ENCODE measurements around the gene SKAP1.
"Not testable (repeated sequence)": the region's sequence is repeated elsewhere in the genome, so short reads cannot be mapped to it uniquely, and the experiment has no call there.

Gene SKAP1

DNA sequence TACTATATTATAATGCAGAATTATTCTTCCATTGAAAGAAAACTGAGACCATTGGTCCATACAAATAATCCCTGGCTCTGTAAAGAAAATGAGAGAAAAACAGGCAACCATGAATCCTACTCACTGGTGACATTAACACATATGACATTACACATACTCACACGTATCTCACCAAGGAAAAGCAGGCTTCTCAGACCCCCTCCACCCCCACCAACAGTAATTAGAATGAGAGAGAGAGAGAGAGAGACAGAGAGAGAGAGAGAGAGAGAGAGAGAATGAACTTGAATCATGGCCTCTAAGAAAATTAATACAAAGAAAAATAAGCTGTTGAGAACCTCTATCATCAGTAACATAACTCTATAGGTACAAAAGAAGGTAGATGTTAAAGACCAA, 190.4 kb downstream of the SKAP1 start:
- DNase-seq, result no peak

DNA sequence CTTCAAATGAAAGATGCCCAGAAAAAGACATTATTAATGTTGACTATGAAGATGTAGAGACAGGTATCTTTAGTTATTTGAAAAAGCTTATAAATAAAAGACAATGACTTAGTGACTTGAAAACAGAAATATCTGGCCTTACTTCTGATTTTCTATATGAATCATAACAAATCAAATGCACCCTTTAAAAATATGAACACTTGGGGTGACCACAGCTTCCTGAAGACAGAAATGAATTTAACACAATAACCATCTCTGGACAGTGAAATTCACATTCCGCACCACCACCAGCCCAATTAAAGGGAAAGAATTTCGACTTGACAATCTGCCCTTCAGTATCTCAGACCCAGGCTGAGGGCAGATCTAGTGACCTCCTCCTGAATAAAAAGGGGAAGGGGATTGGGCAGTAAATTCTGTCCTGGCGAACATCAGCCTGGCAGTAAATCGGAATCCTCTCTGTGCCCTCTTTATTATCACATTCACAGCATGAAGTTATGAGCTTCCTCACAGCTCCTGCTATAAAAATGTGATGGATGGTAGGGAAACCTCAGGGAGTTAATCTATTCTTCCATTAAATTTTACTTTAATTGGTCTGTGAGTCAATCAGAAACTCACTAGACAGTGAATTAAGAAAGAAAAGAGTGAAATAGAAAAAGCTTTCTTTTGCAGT, 190.9 kb downstream of the SKAP1 start:
- no peak for DNase-seq

DNA sequence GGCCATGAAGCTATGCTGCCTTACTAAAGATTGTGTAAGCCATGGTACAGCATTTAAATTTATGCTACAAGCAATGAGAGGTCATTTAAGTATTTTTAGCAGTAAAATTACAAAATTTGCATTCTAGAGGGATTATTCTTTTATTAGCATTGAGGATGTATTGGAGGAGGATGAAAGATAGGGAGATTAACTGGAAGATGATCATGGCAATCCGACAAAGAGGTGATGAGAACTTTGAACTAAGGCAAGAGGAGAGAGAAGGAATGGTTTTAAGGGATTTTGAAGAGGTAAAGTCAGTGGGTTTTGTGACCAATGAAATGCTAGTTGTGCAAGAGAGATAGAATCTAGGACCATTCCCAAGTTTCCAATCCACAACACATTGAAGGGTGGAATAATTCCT, 192.6 kb downstream of the SKAP1 start:
- DNase-seq, result no peak

DNA sequence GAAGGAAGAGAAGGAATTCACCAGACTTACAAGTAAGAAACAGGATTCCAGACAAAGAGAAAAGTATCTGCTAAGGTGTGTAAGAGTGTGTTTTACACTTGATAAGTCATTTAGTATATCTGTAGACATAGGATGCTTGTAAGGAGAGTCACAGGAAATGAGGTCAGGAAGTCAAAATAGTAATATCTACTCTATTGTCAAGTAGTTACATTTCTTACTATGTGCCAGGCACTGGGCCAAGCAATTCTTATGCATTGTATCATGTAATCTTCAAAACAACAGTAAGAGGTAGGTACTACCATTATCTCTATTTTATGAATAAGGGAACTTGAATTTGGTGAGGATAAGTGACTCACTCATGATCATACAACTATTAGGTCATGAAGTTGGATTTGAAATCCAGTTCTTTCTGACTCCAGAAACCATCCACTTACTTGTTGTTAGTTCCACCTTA, 193.3 kb downstream of the SKAP1 start:
- no peak for DNase-seq

DNA sequence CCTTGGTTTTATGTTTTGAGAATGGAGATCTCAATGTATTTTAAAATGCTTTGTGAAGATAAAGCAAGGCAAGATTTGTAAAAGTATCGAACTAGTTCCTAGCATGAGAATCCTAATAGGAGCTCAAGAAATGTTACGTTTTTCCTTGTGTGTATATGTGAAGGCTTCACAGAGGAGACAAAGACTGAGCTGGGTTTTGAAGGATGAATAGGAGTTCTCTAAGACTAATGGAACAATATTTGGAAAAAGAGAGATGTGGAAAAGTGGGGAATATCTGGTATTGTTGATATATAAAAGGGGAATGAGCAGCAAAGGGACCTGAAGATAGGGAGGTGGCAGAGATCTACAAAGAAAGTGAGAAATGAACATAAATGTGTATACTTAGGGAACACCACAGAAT, 195.1 kb downstream of the SKAP1 start:
- no peak for DNase-seq

DNA sequence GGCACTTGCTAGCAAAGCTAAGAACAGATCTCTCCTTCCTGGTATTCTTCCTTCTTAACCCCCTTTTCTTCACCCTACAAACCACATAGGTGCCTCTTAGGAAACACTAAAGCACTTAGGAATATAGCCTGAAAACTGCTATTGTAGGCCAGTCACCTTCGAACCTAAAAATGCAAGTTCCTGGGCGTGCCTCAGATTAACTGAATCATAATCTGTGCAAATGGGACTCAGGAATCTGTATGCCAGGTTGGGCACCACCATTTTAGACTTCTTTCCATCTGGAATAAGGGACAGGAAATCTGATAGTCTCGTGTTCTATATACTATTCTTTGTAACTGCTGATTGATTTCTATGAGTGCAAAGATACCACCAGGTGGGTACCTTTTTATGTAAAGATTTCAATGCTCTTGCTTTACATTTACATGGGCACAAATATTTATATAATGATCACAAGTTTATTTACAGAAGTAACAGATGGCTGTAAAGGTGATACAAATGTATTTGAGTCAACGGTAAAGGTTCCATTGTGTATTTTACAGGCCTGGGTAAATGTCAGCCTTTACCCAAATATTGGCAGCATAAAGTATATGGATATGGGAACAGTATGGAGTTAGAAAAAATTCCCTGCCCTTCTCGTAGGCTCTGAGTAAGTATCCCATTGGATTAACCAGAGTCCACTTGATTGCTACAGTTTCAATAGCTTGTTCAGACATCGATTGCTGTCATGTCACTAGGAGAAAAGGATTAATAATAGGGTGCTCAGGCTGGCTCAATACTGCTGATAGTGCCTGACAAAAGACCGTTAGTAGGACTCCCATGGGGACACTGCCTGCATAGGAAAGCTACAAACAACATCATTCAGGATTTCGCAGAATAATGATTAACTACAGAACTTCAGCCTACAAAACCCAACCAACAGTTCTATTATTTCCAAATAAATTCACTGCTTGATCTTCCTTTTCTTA, 197.7 kb downstream of the SKAP1 start:
- no peak for DNase-seq

DNA sequence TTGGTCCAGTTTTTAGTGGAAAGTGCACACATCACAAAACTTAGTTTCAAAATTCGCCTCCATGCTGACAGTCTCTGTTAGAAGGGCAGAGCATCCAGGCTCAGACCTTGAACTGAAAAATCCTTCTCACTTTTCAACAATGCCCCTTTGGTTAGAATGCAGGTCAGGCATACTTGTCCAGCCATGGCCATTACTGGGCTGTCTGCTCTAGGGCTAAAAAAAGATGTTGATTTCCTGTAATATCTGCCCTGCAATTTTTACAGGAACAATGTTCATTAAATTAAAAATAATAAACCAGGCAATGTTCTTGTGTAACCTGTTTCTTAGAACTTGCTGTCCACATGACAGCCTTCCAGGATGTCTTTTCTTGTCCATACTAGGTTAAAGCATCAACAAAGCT, 200.1 kb downstream of the SKAP1 start:
- no peak for DNase-seq

DNA sequence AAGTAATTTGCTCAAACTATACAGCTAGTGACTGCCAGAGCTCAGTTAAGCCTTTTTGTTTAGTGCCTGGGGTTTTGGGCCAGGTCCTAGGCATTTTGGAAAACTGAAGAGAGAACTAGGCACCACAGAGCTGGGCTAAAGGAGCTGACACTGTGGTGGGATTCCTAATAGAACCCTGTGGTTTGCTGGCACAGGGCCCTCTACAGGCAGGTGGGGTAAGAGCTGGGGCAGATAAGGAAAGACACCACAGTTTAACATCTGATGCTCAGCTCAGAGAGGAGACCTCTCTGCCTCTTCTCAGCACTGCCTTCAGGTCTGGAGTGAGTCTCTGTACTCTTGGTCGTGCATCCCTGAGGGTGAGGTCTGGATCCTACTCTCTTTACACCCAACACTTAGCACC, 201.3 kb downstream of the SKAP1 start:
- DNase-seq, result no peak

DNA sequence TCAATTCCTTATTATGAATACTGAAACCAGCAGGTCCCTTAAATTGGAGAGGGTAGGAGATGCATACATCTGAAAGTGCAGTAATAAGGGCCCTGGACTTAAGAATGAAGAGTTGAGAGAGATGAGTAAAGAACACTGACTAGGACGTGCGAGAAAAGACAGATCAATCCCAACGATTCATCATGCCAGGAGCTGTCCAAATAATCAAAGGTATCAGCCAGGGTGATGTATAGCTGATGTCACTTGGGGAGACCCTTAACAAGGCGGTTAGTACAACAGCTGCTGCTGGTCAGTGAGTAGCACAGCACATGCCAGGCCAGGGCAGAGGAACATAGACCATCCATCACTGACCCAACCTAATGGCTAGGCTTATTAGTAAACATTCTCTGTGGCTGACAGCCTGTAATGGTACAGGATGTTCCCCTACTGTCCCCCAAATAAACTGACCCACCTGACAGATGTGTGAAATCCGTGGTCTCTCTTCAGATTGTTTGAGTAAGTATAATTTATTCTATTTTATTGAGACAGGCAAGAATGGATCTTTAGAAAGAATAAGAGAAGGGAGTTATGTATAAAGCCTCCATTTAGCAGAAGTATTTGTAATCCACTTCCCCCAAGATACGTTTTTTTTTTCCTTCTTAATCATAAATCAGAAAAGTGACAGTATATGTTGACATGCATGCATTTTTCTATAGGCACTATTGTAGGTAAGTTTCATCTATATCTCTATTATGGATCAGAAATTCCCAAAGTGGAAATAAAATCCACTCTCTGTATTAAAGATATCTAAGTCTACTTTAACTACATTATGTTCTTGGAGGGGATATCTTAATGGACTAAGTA, 204.1 kb downstream of the SKAP1 start:
- no peak for DNase-seq

DNA sequence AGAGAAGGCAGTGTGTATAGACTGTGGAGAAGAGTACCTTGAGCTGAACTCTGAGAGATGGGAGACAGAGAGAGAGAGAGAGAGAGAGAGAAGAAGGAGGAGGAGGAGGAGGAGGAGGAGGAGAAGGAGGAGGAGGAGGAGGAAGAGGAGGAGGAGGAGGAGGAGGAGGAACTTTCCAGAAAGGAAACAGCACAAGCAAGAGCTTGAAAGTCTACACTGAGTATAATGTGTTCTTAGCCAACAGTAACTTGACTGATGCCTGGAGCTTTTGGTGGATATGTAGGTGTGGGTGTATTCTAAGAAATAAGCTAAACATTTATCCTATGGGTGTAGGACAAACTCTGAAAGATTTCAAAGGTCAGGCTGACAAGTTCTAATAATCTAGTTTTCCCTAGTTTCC, 206.1 kb downstream of the SKAP1 start:
- no peak for DNase-seq

DNA sequence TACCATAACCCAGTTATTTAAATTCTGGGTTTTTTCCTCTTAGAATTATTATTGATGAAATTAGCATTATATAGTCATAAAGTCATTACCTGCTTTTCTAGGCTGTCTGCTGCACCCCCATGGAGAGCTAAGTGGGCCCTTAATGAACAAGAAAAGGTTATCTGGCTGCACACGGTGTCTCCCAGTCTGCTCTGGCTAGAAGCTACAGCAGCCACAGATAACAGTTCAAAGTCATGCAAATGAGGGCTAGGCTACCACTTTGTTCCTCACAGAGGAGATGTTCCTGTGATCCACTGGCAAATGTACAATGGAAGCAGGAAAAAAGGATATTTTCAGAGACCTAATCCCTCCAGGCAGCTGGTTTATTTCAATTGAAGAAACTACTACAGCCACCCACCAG, 210.4 kb downstream of the SKAP1 start:
- no peak for DNase-seq

DNA sequence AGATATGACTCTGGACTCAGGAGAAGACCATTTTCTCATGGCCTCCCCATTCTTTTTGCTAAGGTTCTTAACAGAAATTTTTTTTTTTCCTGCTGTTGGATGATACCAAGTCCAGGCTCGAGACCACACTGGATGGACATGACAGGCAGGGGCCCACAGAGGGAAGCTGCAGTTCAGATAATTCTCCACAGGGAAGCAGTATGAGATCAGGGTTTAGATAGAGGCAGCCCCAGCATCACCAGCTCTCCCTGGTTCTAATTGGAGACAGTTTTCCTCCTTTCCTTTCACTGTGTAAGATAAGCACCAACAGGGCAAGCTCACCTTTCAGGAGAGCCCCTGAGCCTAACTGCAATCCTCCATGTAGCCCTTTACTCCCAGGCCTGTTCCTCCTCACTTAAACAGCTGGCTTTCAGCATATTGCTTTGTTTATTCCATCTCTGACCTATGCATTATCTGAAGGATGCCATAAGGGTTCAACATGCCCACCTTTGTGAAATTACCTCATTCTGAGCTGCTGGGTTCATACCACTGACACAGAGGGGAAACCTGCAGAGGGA, 214.4 kb downstream of the SKAP1 start:
- no peak for DNase-seq

DNA sequence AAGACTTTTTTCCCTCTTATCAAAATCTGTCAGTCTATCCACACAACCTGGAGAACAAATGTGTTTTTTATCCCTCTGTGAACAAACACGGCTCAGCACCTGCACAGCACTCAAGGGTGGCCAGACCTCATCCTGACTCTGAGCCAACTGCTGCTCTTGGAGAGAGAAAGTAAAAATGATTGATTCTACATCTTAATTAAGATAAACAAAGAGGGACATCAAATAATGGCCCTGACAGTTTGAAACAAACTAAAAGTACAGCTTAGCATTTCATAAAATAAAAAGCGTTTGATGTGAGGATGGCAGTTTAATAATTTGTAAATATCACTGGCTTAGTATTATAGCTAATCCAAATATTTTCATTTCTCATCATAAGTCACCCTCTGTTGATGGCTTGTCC, 216.2 kb downstream of the SKAP1 start:
- no peak for DNase-seq

DNA sequence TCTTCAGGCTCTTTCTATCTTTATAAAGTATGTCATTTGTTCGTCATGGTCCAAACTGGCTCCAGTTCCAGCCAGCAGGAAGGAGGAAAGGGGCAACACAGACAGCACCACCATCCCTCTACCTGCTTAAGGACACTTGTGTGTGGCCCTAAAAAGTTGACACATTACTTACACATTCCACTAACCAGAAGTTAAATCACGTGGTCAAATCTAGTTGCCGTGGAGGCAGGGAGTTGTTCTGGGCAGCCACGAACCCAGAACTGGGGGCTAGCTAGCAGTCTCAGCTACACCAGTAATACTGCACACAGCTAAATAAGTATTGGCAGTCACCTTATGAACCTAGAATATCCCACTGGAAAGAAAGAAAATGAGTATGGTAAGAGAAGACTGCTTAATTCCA, 218.2 kb downstream of the SKAP1 start:
- DNase-seq, result no peak

DNA sequence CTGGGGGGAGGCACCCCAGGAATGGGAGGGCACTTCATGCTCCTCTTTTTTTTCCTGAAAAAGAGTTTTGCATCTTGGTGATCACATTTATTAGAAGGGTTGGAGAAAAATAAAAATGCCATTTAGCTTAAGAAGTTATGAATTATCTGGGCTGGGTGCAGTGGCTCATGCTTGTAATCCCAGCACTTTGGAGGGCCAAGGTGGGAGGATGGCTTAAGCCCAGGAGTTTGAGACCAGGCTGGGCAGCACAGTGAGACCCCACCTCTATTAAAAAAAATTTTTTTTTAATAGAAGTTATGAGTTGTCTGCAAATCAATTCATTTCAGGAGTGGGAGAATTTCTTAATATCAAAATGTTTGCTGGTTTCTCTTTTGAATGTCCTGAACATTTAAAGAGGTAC, 219.0 kb downstream of the SKAP1 start:
- DNase-seq, result no peak

DNA sequence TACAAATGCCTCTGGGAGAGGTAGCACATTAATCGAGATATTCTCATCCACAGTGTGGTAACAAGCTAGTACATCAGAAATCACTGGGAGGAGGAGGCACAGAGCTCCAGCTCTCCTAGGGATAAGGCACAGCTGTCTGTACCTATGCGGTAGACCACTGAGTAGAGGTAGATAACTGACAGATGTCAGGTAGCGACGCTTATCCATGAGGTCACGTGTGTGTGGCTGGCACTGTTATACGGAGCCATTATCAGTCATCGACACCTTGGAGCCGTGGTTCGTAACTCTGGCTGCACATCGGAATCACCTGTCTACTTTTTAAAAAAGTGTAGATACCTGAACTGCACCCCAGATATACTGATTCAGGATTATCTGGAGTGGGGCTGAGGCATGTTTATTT, 220.0 kb downstream of the SKAP1 start:
- DNase-seq, result no peak

DNA sequence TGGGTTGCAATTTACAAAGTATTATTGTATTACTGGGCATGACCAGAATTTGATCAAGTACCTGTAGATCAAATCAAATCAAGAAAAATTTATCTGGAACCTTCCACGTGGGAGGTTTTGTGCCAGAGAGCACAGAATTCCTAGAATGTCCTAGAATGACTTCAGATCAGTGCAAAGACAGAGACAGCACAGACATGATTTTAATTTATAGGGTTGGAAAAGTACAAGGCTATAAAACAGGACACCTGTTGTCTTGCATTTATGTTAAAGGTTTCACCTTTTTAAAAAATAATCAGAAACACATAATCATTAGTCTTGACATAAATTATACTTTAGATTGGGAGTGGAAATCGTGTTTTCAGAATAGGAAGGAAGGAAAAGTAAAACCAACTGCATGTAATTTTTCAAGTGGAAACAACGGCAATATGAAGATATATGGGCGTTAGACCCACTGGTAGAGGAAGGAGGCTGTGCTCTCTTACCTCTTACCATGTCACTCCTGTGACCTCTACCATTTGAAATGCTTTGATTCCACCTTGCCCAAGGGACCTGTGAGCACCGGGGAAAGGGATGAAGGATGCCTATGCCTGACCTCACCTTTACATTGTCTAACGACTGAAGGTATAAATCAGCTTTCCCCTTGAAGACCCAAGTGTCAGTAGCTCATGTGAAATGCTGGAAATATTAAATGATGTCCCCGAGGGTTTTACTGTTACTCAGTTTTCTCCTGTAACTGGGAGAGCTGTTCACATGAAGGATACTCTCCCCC, 222.1 kb downstream of the SKAP1 start:
- DNase-seq, result no peak

DNA sequence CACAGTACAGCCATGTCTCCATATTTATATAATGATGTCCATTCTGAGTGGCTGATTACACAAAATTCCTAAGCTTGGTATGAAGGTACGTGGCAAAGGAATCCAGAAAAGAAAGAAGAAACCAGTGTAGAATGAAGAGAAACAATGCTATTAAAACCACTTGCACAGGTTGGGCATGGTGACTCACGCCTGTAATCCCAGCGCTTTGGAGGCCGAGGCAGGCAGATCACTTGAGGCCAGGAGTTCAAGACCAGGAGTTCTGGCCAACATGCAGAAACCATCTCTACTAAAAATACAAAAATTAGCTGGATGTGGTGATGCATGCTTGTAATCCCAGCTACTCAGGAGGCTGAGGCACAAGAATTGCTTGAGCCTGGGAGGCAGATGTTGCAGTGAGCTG, 223.0 kb downstream of the SKAP1 start:
- DNase-seq, result not testable (repeated sequence)

DNA sequence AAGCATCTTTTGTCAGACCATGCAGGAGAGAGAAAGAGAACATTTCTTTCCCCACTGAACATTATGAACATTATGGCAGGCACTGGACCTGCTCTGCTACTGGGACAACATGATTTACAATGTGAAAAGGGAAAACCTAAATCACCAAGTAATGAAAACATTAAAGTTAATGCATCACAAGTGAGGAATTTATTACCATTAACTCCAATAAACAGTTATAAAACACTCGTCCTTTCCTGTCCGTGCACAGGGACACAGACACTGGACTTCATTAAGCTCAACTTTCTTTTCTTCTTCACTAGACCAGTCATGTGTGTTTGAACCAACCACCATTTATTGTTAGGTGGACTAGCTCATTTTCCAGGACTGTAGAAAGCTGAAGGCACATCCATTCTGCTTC, 227.1 kb downstream of the SKAP1 start:
- DNase-seq, result no peak

DNA sequence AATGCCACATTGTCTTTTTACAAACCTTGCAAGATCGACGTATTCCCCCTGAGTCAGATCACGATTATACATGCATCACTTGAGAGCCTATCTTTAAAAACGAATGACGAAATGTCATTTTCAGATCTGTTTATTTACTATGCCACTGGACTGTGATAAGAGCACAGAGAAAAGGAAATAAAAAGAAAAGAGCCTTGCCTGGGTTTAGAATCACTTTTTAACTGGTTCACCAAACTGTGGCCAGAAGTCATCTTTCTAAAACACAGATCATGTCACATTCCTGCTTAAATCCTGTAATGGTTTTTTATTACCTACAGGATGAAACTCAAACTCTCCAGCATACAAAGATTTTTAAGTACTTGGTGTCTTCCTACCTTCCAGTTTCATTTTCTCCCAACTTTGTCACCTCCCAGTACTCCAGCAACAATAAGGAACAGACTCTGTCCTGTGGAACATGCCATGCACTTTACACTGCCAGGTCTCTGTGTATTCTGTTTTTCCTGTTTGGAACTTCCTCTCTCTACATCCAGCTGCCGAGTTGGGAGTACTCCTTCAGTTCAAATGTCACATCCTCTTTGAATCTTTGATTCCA, 231.0 kb downstream of the SKAP1 start:
- no peak for DNase-seq

DNA sequence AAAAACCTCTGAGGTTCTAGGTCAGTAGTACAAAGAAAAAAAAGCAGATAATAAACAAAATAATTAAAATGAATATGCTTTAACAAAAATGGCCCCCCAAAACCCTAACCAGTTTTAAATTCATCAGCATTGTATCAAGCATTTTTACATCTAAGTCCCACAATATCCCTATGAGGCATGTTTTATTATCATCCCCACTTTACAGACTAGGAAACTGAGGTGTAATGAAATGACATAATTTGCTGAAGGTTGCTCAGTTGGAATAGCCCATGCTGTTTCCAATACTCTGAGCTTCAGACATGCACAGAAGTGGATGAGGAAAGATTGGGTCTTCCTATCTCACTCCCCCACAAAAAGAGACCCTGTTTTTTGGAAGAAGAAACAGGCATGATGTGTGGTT, 234.1 kb downstream of the SKAP1 start:
- DNase-seq, result no peak

DNA sequence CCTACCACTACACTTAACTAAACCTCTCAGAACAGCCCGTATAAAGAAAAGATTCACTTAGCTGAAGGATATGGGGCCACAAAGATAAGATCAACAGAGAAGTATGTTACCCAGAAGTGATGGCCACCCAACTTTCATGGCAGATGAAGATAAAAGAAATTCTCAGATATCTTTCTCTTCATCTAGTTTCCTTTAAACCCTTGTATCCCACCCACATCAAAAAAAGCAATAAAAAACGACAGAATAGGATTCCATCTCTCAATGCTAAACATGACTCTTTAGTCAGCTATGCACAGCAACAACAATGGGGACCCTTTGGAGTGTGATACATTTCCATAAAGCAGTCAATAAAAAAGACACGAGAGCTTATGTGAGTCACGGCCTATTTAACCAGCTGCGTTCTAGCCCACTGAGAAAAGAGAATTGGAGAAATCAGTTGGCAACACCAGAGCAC, 235.9 kb downstream of the SKAP1 start:
- DNase-seq, result no peak

All from KG1 (cell line).